ENCODE measurements around the gene ARRDC5. TPM values are rescaled to one million over a fixed set of nuclear protein-coding genes. Genes with fewer than 3 reads are reported as not detected.
"Not testable (repeated sequence)": the region's sequence is repeated elsewhere in the genome, so short reads cannot be mapped to it uniquely, and the experiment has no call there.

The ARRDC5 gene
- polyA plus RNA-seq, 3 donors = 0.05 to 0.09 TPM; not detected in 1

DNA sequence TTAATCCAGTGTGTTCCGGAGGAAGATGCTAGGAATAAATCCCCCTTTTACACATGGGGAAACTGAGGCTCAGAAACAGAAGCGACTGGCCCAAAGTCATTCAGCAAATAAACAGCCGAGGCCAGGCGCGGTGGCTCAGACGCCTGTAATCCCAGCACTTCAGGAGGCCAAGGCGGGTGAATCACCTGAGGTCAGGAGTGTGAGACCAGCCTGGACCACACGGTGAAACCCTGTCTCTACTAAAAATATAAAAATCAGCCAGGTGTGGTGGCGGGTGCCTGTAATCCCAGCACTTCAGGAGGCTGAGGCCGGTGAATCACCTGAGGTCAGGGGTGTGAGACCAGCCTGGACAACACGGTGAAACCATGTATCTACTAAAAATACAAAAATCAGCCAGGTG lies 23.7 kb downstream of the ARRDC5 start:
- H3K27ac ChIP-seq (ENCODE audit: low read depth, low read length) = no peak overlapping the region
- 94 to 95% (median 94%) methylated on average over 11 of the region's 11 CpGs for WGBS, 3 donors

DNA sequence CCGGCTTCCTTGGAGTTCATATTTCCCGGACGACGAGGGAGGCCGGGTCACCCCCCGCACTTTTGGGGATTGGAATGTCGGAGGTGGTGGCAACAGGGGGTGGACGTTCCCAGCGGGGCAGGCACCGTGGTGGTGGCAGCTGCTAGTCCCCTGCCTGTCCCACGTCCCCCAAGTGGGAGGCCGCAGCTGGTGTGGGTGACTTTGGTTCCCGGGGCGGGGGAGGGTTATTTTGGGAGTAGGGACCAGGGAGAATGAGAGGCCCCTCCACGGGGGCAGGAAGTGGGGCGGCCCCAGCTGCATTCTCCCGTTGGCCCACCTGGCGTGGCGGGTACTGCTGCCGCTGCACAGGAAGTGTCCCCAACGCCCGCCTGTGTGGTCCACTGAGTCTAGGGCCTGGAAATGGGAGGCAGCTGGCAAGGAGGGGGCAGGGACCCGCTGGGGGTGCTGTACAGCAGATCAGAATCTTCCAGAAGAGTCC lies 24.2 kb downstream of the ARRDC5 start:
- no peak overlapping the region for H3K27ac ChIP-seq (ENCODE audit: low read depth, low read length)
- 22 to 43% (median 25%) methylated on average over 19 to 23 of the region's 23 CpGs for WGBS, 3 donors

DNA sequence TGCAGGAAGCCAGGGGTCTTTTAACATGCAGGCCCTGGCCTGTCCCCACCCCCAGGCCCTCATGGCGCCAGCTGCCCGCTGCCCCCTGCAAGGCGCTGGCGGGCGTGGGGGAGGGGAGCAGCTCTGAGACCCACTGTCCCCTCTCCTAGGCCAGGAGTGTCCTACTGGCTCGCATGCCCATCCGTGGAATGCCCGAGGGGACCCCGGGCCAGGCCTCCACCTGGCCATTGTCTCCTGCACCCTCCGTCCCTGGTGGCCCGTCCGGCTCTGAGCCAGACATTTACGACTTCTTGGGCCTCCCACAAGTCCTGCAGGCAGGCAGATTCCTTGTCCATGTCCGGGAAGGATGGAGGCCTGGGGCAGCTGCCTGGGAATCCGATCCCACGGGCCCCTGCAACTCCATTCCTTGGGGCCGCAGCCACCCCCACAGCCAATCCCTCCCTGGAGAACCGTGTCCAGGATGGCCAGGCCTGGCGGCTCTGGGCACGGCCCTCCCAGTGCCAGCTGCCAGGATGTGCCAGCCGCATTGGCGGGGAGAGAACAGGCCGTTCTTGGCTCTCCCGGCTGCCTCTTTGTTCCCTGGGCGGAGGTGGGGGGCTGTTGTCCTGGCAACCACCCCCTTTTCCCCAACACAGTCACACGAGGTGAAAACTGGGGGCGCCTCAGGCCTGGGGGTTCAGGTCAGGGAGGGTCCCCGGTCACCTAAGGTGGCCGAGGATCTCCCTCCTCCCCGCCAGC lies 24.8 kb downstream of the ARRDC5 start:
- WGBS, 3 donors = 49 to 58% (median 52%) methylated on average over 28 to 30 of the region's 30 CpGs
- H3K27ac ChIP-seq (ENCODE audit: low read depth, low read length) = no peak overlapping the region

DNA sequence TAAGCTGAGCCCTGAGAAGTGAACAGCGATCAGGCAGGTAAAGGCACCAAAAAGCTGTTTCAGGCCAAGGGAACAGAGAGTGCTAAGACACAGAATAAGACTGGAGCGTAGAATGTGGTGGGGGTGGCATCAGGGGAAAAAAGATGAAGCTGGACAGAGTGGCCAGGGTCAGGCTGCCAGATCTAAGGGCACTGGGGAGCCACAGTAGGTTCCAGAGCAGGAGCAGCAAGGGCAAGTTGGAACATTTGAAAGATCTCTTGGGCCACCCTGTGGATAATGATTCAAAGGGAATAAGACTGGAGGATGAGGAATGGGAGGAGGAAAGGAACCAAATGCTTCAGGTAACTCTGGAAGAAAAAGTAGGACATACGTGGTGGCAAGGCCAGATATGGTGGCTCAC lies 28.8 kb downstream of the ARRDC5 start:
- WGBS, 3 donors = 91 to 96% (median 96%) methylated on average over 3 of the region's 3 CpGs
- no peak overlapping the region for H3K27ac ChIP-seq (ENCODE audit: low read depth, low read length)

DNA sequence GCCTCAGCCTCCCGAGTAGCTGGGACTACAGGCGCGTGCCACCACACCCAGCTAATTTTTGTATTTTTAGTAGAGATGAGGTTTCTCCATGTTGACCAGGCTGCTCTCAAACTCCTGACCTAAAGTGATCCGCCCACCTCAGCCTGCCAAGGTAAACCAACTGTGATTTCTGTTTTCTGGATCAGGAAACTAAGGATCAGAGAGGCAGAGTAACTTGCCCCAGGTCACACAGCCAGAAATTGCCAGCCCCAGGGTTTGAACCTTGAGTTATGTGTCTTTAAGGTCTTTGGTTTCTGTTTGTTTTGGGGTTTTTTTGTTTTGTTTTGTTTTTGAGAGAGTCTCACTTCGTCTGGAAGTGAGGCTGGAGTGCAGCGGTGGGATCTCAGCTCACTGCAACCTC lies 31.0 kb downstream of the ARRDC5 start:
- no peak overlapping the region for H3K27ac ChIP-seq (ENCODE audit: low read depth, low read length)
- WGBS, 3 donors = 63 to 87% (median 79%) methylated on average over 6 of the region's 6 CpGs

DNA sequence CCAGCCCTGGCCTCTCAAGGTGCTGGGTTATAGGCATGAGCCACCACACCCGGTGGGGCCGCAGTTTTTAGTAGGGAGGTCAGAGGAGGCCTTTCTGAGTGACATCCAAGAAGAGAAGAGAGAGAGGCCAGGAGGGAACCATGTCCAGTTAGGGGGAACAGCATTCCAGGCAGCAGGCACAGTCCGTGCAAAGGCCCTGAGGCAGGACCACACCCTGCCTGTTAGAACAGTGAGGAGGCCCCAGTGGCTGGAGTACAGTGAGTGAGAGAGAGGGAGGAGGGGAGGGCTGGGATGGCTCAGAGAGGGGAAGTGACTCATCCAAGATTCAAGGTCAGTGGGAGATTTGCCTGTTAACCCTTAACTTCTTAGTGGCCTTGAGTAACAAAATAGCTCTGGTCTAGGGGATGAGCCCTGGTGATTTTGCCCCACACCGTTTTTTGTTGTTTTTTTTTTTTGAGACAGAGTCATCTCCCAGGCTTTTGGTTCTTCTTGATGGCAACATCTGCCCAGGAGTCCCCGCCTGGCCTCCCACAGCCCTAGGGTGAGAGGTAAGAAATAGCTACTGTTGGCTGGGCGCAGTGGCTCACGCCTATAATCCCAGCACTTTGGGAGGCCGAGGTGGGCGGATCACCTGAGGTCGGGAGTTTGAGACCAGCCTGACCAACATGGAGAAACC lies 32.5 kb downstream of the ARRDC5 start:
- no peak overlapping the region for H3K27ac ChIP-seq (ENCODE audit: low read depth, low read length)
- WGBS, 3 donors = 69 to 81% (median 74%) methylated on average over 10 of the region's 10 CpGs

DNA sequence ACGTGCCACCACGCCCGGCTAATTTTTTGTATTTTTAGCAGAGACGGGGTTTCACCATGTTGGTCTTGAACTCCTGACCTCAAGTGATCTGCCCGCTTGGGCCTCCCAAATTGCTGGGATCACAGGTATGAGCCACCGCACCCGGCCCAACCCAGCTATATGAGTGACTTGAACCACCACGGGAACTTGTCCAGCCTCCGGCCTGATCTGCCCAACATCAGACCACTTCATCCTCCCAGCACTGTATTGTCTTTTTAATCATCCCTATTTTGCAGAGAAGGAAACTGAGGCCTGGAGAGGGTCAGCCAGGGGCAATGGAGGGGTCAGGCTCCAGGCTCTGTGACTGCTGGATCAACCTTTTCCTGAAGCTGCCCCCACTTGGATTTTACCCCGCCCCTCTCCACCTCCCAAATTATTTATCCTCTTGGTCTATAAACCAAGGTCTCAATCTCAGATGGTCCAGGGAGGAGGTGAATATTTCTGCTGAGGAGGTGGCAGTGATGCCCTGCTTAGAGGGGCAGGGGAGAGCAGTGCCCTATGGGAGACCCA lies 34.3 kb downstream of the ARRDC5 start:
- WGBS, 3 donors = 61 to 74% (median 67%) methylated on average over 10 of the region's 10 CpGs
- no peak overlapping the region for H3K27ac ChIP-seq (ENCODE audit: low read depth, low read length)

DNA sequence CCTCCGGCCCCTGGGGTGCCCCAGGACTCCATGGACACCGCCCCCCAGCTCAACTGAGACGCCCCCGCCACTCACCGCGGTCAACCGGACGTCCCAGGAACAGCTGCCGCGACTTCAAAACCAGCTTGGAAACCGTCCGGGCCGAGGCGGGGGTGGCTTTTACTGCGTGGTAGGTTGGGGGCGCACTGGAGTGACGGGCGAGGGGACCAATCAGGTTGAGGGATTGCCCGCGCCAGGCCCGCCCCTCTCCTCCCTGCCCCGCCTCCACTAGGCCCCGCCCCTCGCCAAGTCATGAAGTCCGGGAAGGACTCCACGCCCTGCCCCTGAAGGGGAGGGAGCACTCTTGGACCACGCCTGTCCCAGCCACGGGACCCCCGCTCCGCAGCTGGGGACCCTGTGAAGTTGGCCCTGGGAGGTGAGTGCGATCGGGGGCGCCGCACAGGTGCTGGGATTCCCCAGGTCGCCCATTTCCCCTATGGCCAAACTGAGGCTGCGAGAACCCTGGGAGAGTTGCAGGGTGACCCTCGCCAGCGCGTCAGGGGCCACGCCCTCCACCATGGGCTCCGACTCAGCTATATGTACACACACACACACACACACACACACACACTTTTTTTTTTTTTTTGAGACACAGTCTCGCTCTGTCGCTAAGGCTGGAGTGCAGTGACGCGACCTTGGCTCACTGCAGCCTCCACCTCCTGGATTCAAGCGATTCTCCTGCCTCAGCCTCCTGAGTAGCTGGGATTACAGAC lies 35.0 kb downstream of the ARRDC5 start, which contains the start of gene PLIN3:
TSS of gene PLIN3 (minus strand) at position 134 of the 752 bp plus-strand sequence. CDS start 6,273 bp downstream, outside the sequence.
- no peak within 1 kb of the TSS for H3K27ac ChIP-seq (ENCODE audit: low read depth, low read length)
- whole genome bisulfite sequencing, 3 donors = 3 to 4% (median 4%) methylated on average over 45 to 46 of the region's 46 CpGs

DNA sequence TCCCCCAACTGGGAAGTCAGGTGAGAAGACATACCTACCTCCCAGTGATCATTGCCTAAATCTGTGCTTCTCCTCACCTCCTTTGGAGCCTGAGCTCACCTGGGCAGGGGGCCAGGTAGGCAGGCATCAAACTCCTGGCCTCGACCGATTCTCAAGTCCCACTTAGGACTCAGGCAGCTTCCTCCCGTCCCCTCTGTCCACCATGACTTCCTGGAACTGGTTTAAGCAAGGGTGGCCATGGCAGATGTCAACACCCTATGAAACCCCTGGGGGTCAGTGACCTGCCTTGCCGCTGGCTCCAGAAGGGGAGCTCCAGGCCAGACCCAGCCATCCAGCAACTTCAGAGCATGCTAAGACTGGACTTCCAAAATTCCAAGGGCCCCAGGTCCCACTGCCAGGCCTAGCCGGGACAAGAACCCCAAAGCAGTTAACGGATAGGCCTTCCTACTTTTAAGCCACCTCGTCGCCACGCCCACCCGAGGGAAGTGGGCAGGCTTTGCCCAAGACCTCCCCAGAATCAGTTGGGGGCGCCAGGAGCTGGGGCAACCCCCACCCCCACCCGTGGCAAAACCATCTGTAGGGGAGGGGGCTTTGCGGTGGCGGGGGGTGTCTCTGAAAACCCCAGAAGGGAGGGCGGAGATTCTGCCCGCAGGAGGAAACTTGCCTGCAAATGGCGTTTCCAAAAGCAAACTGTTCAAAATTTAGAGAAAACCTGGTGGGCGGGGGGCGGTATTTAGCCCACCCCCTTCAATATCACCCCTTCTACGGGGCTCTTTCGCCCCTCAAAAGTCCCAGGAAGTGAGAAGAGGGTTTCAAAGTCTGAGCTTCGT lies 35.9 kb downstream of the ARRDC5 start:
- WGBS, 3 donors = 1 to 3% (median 2%) methylated on average over 22 of the region's 22 CpGs
- H3K27ac ChIP-seq (ENCODE audit: low read depth, low read length) = no peak overlapping the region

DNA sequence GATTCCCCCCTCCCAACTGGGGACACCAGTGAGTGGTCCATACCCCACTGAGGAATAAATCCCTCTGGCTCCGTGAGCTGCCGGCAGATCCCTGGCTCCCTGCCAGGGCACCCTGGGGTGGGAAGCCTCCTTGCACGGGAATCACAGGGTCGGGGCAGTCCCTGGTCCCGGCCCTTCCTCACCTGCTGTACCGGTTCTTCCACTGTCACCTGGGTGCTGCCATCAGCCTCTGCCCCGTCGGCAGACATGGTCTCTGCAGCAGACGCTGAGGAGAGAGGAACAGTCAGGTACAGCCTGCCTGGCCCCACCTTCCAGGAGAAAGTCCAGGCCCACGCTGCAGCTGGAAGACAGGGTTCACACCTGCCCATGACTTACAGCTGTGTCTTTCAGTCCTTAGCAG lies 41.5 kb downstream of the ARRDC5 start:
- H3K27ac ChIP-seq (ENCODE audit: low read depth, low read length) = no peak overlapping the region
- 27 to 83% (median 80%) methylated on average over 10 of the region's 10 CpGs for WGBS, 3 donors

DNA sequence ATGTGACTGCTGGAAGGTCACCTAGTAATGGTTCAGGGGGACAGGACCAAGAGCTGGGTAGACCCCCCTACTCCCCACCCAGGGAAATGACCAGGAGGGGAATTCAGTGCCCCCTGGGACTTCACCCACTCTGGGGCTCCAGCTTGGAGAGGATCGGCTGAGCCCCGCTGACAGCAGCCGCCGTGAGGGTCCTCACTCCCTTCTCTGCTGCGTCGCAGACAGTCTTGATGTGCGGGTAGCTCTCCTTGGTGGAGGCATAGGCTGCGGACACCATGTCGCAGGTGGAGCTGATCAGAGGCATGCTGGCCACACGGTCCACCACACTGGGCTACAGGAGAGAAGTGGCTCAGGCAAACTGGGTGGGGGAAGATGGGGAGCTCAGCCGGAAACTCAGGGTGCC lies 43.0 kb downstream of the ARRDC5 start:
- WGBS, 3 donors = 86 to 96% (median 88%) methylated on average over 11 of the region's 11 CpGs
- H3K27ac ChIP-seq (ENCODE audit: low read depth, low read length) = no peak overlapping the region

DNA sequence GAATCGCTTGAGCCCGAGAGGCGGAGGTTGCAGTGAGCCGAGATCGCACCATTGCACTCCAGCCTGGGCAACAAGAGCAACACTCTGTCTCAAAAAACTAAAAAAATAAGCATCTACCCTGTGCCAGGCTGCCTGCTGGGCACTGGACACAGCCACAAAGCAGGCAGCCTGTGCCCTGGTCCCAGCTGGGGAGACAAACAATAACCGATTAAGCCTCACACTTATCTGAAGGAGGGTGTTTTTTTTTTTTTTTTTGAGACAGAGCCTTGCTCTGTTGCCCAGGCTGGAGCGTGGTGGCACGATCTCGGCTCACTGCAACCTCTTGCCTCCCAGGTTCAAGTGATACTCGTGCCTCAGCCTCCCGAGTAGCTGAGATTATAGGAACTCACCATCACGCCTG lies 46.2 kb downstream of the ARRDC5 start:
- 68 to 95% (median 94%) methylated on average over 12 of the region's 12 CpGs for WGBS, 3 donors
- H3K27ac ChIP-seq (ENCODE audit: low read depth, low read length) = not testable (repeated sequence)

DNA sequence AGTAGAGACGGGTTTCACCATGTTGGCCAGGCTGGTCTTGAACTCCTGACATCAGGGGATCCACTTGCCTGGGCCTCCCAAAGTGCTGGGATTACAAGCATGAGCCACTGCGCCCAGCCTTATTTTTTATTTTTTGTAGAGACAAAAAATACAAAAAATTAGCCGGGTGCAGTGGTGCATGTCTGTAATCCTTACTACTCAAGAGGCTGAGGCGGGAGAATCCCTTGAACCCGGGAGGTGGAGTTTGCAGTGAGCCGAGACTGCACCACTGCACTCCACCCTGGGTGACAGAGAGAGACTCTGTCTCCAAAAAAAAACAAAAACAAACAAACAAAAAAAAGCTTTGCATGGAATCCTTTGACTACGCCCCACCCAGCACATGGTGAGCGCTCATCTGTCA lies 49.2 kb downstream of the ARRDC5 start:
- not testable (repeated sequence) for H3K27ac ChIP-seq (ENCODE audit: low read depth, low read length)
- 90 to 91% (median 90%) methylated on average over 8 of the region's 8 CpGs for WGBS, 3 donors

DNA sequence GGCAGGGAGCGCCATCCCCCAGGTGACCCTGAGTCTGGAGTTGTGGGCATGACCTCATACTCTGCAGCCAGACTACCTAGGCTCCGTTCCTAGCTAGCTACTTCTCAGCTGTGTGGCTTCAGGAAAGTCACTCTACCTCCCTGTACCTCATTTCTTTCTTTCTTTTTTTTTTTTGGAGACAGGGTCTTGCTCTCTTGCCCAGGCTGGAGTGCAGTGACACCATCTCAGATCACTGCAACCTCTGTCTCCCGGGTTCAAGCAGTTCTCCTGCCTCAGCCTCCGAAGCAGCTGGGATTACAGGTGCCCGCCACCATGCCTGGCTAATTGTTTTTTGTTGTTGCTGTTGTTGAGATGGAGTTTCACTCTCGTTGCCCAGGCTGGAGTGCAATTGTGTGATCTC lies 50.2 kb downstream of the ARRDC5 start:
- H3K27ac ChIP-seq (ENCODE audit: low read depth, low read length) = no peak overlapping the region
- WGBS, 3 donors = 91 to 92% (median 92%) methylated on average over 6 of the region's 6 CpGs

DNA sequence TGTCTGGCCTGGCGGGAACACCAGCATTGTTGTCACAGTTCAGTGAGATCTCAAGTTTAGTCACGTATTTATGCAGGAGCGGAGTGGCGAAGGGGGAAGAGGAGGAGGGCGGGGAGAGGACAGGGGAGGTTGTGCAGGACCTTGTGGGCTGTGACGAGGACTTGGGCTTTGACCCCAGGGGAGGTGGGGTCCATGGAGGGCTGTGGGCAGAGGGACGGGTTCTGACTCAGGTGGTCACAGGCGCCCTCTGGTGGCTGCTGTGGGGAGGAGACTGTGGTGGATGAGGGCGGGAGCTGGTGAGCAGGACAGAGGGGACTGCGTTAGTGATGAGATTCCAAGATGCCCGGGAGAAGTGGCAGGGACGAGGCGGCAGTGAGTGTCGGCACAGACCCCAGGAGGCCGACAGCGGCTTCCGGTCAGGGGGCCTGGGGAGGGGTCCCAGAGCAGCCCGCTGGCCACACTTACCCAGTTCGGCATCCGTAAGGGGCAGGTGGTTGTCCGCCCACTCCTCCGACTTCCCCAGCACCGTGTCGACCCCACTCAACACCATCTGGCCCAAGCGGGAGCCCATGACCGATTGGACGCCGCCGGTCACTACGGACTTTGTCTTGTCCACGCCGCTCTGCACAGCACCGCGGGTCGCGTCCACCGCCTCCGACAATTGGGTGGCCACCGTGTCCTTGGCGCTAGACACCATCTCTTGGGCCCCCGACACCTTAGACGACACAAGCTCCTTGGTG lies 51.0 kb downstream of the ARRDC5 start:
- WGBS, 3 donors = 80 to 83% (median 81%) methylated on average over 37 to 42 of the region's 42 CpGs

DNA sequence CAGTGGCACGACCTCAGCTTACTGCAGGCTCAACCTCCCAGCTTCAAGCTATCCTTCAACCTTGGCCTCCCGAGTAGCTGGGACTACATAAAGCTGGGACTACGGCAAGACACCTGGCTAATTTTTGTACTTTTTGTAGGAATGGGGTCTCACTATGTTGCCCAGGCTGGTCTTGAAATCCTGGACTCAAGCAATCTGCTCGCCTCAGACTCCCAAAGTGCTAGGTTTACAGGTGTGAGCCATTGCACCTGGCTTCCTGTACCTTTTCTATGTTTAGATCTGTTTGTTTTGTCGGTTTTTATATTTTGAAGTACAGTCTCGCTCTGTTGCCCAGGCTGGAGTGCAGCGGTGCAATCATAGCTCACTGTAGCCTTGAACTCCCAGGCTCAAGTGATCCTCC lies 53.7 kb downstream of the ARRDC5 start:
- 83 to 97% (median 97%) methylated on average over 7 of the region's 7 CpGs for WGBS, 3 donors
- no peak overlapping the region for H3K27ac ChIP-seq (ENCODE audit: low read depth, low read length)

More for the DNA sequence above, 51.0 kb downstream of the ARRDC5 start:
- H3K27ac ChIP-seq (ENCODE audit: low read depth, low read length) = no peak overlapping the region

DNA sequence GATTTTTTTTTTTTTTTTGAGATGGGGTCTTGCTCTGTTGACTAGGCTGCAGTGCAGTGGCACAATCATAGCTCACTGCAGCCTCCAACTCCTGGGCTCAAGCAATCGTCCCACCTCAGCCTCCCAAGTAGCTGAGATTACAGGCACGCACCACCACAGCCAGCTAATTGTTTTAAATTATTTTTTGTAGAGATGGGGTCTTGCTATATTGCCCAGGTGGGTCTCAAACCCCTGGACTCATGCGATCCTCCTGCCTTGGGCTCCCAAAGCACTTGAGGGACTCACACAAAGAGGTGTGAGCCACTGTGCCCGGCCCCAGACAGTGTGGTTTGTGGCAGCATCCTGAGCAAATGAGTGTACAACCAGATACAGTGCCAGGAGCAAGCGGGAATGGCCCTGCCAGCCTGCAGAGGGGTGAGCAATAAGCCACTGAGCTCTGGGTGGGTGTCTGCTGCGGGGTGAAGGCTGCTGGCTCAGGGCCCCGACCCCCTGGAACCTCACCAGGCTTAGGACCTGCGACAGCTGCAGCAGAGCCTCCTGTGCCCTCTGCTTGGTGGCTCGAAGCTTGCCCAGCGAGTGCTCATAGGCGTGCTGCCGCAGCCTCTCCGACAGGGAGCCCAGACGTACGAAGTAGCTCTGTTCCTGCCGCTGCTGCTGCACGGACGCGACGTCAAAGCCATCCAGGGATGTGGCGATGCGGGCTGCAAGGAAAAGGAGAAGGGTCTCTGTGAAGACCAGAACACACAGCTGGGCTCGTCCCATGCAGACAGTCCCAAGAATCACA lies 55.3 kb downstream of the ARRDC5 start:
- H3K27ac ChIP-seq (ENCODE audit: low read depth, low read length) = no peak overlapping the region
- WGBS, 3 donors = 96 to 97% (median 96%) methylated on average over 23 of the region's 23 CpGs

Measured in adipose tissue (tissue), 3 donors.